NB4 (cell line): ENCODE measurements around the gene ITPR2.

Source experiments
- CTCF ChIP-seq: IDR thresholded peaks from one replicate; pipeline ENCODE4 v1.5.1; 2012; ENCODE audit warnings: low read depth, low read length
- MYC ChIP-seq: IDR thresholded peaks from 2 replicates; pipeline ENCODE4 v1.6.1; 2011; ENCODE audit warnings: low read depth, low read length
- POLR2A ChIP-seq: IDR thresholded peaks from 2 replicates; pipeline ENCODE4 v1.6.1; 2011; ENCODE audit warnings: mild to moderate bottlenecking; ENCODE audit not compliant: insufficient read length; ENCODE audit errors: extremely low read depth
- TF ChIP-seq, protein P1 (sequence below): IDR thresholded peaks from 2 replicates; pipeline ENCODE4 v1.6.1; 2011; ENCODE audit warnings: low read depth, low read length

DNA sequence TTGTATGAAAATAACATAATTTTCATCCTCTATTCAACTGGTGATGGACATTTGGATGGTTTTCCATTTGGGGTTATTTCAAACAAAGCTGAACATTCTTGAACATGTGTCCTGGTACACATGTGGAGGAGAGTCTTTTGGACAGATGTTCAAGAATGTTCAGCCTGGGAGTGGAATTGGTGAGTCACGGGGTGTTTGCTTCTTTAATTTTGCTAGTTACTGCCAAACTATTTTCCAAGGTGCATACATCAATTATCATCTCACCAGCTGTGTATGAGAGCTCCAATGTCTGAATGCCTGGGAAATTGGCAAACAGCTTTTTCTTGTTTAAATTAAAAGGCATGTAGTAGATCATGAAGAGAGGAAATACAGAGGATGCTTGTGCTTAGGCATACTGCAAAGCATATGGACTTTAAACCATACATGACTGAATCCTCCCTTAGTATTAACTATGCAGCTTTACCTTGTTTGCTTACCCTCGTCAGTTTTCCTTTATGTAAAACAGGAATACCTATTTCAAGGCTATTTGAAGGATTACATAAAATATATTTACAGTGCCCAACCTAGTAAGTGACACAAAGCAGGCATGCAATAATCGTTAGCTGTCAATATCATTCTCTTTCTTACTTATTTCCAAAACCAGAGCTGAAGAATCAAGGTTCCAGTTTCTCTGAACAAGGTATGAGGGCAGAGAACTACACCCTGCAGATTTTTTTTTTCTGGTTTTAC is 152.1 kb downstream of the ITPR2 start:
- no peak for TF ChIP-seq CTCF
- TF ChIP-seq, protein P1, sequence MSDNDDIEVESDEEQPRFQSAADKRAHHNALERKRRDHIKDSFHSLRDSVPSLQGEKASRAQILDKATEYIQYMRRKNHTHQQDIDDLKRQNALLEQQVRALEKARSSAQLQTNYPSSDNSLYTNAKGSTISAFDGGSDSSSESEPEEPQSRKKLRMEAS: no peak
- no peak for TF ChIP-seq POLR2A
- no peak for TF ChIP-seq MYC
